GM12878 (cell line): ENCODE data around the gene NDST4. TPM values are rescaled to one million over a fixed set of nuclear protein-coding genes. Genes with fewer than 3 reads are reported as not detected.

ENCODE experiments used
- ATAC-seq: fragments of 200-7000 bp; cut with Tn5 transposase; 3 replicates; pipeline ENCODE4 v1.9.1; 2020; ENCODE audit warnings: mild to moderate bottlenecking, moderate library complexity
- BruUV-seq: library from RNA; stranded (reverse); fragments of 400-500 nt; replicated peaks from 2 replicates; lab custom pipeline; 2021; lab: Mats Ljungman, UMichigan
- CTCF ChIA-PET: fragments of 300-600 bp; sonication (Branson Sonifier 250); formaldehyde crosslinking; extraction: SDS; loops from one replicate; lab custom pipeline; 2021; ENCODE audit warnings: inconsistent platforms; lab: Yijun Ruan, JAX
- POLR2A ChIA-PET: fragments of 350-600 bp; formaldehyde crosslinking; extraction: SDS; loops from one replicate; lab custom pipeline; 2021; ENCODE audit warnings: inconsistent platforms; lab: Charles Lee
- RAD21 ChIA-PET: fragments of 300-600 bp; sonication (Branson Sonifier 250); formaldehyde crosslinking; loops from one replicate; lab custom pipeline; 2023; ENCODE audit warnings: antibody characterized with exemption; ENCODE audit not compliant: unreplicated experiment; lab: Charles Lee
- SMC1A ChIA-PET: fragments of 300-600 bp; sonication (Branson Sonifier 250); formaldehyde crosslinking; loops from one replicate; lab custom pipeline; 2023; ENCODE audit not compliant: unreplicated experiment, uncharacterized antibody; lab: Charles Lee
- DNase-seq: peaks from one replicate; pipeline ENCODE4 v3.0.0-alpha.2; 2011; ENCODE audit warnings: low read depth, low spot score
- FAIRE-seq: peaks from 3 replicates; lab custom pipeline; 2011; peaks lifted over from hg19 to GRCh38; lab: Jason Lieb, UNC
- H2AFZ ChIP-seq: 2 replicates; pipeline ENCODE4 v1.6.0; 2011; ENCODE audit warnings: low read depth, low read length, control low read depth; ENCODE audit not compliant: control insufficient read depth
- H3K27ac ChIP-seq: 2 replicates; pipeline ENCODE4 v1.5.1; 2011; ENCODE audit warnings: control low read depth; ENCODE audit not compliant: control insufficient read depth, insufficient read depth
- H3K27me3 ChIP-seq, 2 experiments: replicated peaks in 1 of 2; 2 replicates each; pipeline versions ENCODE4 v1.6.0 to v1.6.1; 2011; ENCODE audit warnings: low read length in 1 of 2; ENCODE audit not compliant: control insufficient read depth in 2 of 2, insufficient read depth in 2 of 2
- H3K36me3 ChIP-seq, 2 experiments: 2 replicates each; pipeline ENCODE4 v1.5.1; 2011; ENCODE audit warnings: low read length in 1 of 2; ENCODE audit not compliant: control insufficient read depth in 2 of 2, insufficient read depth in 2 of 2
- H3K4me1 ChIP-seq: 2 replicates; pipeline ENCODE4 v1.6.1; 2011; ENCODE audit warnings: mild to moderate bottlenecking, low read length, moderate library complexity, mixed read lengths; ENCODE audit not compliant: control insufficient read depth, insufficient read depth
- H3K4me2 ChIP-seq: 2 replicates; pipeline ENCODE4 v1.6.0; 2011; ENCODE audit warnings: control low read depth; ENCODE audit not compliant: control insufficient read depth, insufficient read depth
- H3K4me3 ChIP-seq: fragments of 200-600 bp; sonication (generic); 2 replicates; pipeline ENCODE4 v1.5.1; 2016
- H3K79me2 ChIP-seq: 2 replicates; pipeline ENCODE4 v1.6.0; 2011; ENCODE audit warnings: low read length; ENCODE audit not compliant: control insufficient read depth, insufficient read depth
- H3K9ac ChIP-seq: 2 replicates; pipeline ENCODE4 v1.8.0; 2011; ENCODE audit warnings: low read length, control low read depth, mixed read lengths; ENCODE audit not compliant: control insufficient read depth, insufficient read depth
- H3K9me3 ChIP-seq: replicated peaks from 3 replicates; pipeline ENCODE4 v1.5.1; 2011; ENCODE audit warnings: mild to moderate bottlenecking, low read length; ENCODE audit not compliant: control insufficient read depth, insufficient read depth
- H4K20me1 ChIP-seq: 2 replicates; pipeline ENCODE4 v1.6.0; 2011; ENCODE audit not compliant: control insufficient read depth, insufficient read depth
- BCLAF1 ChIP-seq: fragments of 450-650 bp; IDR thresholded peaks from 2 replicates; pipeline ENCODE4 v1.6.1; 2017; ENCODE audit warnings: antibody characterized with exemption, mild to moderate bottlenecking, moderate library complexity
- IKZF2 ChIP-seq, 2 experiments: fragments of 450-650 bp; IDR thresholded peaks; 2 replicates each; pipeline ENCODE4 v1.6.1; 2017; ENCODE audit warnings: mild to moderate bottlenecking in 2 of 2, moderate library complexity in 2 of 2
- IRF5 ChIP-seq: fragments of 450-650 bp; IDR thresholded peaks from 2 replicates; pipeline ENCODE4 v1.6.1; 2017; ENCODE audit warnings: borderline replicate concordance
- KAT2A ChIP-seq: conservative IDR thresholded peaks from 2 replicates; pipeline ENCODE4 v1.6.1; 2011; ENCODE audit warnings: low read depth, low read length; ENCODE audit not compliant: control insufficient read depth
- MEF2B ChIP-seq: fragments of 450-650 bp; IDR thresholded peaks from 2 replicates; pipeline ENCODE4 v1.6.1; 2018; ENCODE audit warnings: mild to moderate bottlenecking, moderate library complexity; ENCODE audit not compliant: partially characterized antibody, poor library complexity, severe bottlenecking
- MTA2 ChIP-seq: fragments of 450-650 bp; IDR thresholded peaks from 2 replicates; pipeline ENCODE4 v1.6.1; 2016; ENCODE audit warnings: low read depth, mild to moderate bottlenecking, moderate library complexity
- MXI1 ChIP-seq: fragments of 150-350 bp; IDR thresholded peaks from 2 replicates; pipeline ENCODE4 v1.6.1; 2011; ENCODE audit warnings: low read depth, mild to moderate bottlenecking, inconsistent platforms, low read length, improper control_type of control experiment
- POLR2AphosphoS5 ChIP-seq: IDR thresholded peaks from 2 replicates; pipeline ENCODE4 v1.6.1; 2011; ENCODE audit warnings: mild to moderate bottlenecking, low read length, inconsistent platforms
- TCF3 ChIP-seq: IDR thresholded peaks from 2 replicates; pipeline ENCODE4 v1.6.1; 2012; ENCODE audit warnings: low read depth, mild to moderate bottlenecking, low read length, borderline replicate concordance; ENCODE audit not compliant: insufficient read depth
- ZZZ3 ChIP-seq: IDR thresholded peaks from 2 replicates; pipeline ENCODE4 v1.6.1; 2011; ENCODE audit warnings: low read depth; ENCODE audit not compliant: control insufficient read depth, insufficient read length
- WGBS: methylation state at CpG from one replicate; pipeline ENCODE4 v1.1.6; 2016; ENCODE audit warnings: low lambda C conversion rate; ENCODE audit not compliant: insufficient replicate concordance, insufficient coverage; ENCODE audit errors: missing lambda C conversion rate; 5-methylcytosine and 5-hydroxymethylcytosine counted together
- in situ Hi-C: fragments of 300-500 bp; cut with MboI; formaldehyde crosslinking; loops from 9 replicates; pipeline ENCODE4 v1.14.3; 2018; ENCODE audit warnings: mixed read lengths
- intact Hi-C: fragments of 100-400 bp; cut with micrococcal nuclease; formaldehyde crosslinking; loops from one replicate; pipeline ENCODE4 v1.14.2; 2022; ENCODE audit not compliant: unreplicated experiment
- polyA plus RNA-seq, 11 experiments: library from polyadenylated mRNA; depleted of rRNA in 4 of 11; unstranded in 6 of 11; stranded (reverse) in 5 of 11; fragments of >200 nt; fragmentation: Nextera tagmentation in 4 of 11; fragmentation: Illumina TruSeq in 1 of 11; extraction: Ambion mirVana in 4 of 11; extraction: Trizol in 1 of 11; gene quantifications; 1 replicate in 1 of 11; 2 replicates in 10 of 11; pipeline versions ENCODE4 v1.2.1 to v1.2.3, GENCODE V29; 2011 to 2016; ENCODE audit warnings: inconsistent platforms in 2 of 11, missing spikeins in 2 of 11, low read depth in 1 of 11
- total RNA-seq, 4 experiments: library from RNA; depleted of rRNA in 3 of 4; stranded (reverse); fragments of >200 nt in 3 of 4; fragmentation: Illumina TruSeq in 1 of 4; extraction: Trizol in 1 of 4; gene quantifications; 2 replicates each; pipeline versions ENCODE4 v1.2.1 to v1.2.3, GENCODE V29; 2013 to 2021

NDST4 gene
- total and polyA plus RNA-seq, 10 of the 15 experiments (the other 5 are each of a cell fraction or from before 2014, with no cell fraction given) = 0.04 to 0.11 (median 0.07) TPM; not detected in 6

- no peaks in the 10 kb centered on the region for H3K9me3 ChIP-seq
- no peak for FAIRE-seq
- no peaks in the 10 kb centered on the region for H3K27me3 ChIP-seq
- H3K36me3 ChIP-seq = no peaks in the 10 kb centered on the region
- no peak overlapping the region for H3K9ac ChIP-seq
- 14% methylated on average over 1 of the region's 1 CpG for WGBS
- no peak overlapping the region for H3K27ac ChIP-seq
- CTCF ChIA-PET = no interaction called here
- H3K79me2 ChIP-seq = no peaks in the 10 kb centered on the region
- H2AFZ ChIP-seq = no peak overlapping the region
- no peaks in the 10 kb centered on the region for H3K4me1 ChIP-seq
- DNase-seq = no peak
- H3K4me3 ChIP-seq = no peak overlapping the region
- SMC1A ChIA-PET = interaction anchor here (1.3 kb wide), 1 partner anchor 11 kb away, joined by 4 read pairs; no protein-coding TSS in a partner anchor
- intact Hi-C loops = no loop called here
- BruUV-seq = no TSS peak
- no peak for ATAC-seq
- POLR2A ChIA-PET = no interaction called here
- no peak overlapping the region for H3K4me2 ChIP-seq
- in situ Hi-C loops = no loop called here
- TF ChIP-seq BCLAF1 (no peak), ZZZ3 (no peak), MEF2B (no peak), KAT2A (no peak), TCF3 (no peak), IRF5 (no peak), MXI1 (no peak), MTA2 (no peak), IKZF2 (IDR thresholded peaks at IDR 0.05) (no peak), POLR2AphosphoS5 (no peak)
- RAD21 ChIA-PET = no interaction called here
- H4K20me1 ChIP-seq = no peaks in the 10 kb centered on the region
Measured at GRCh38 chr4:114813961-114814360, 299.5 kb downstream of the NDST4 start.
